Stimulated activated CD8-positive, alpha-beta memory T cell treated with anti-CD3 and anti-CD28 coated beads, Interleukin-2, amount 100 ng/mL, for 1 hour (primary cell): Measurements from ENCODE around the gene SSR1.

ENCODE experiments used
- DNase-seq, 2 donors: peaks; one replicate each; pipeline ENCODE4 v3.0.0-alpha.2; 2020; ENCODE audit warnings: low read depth in 2 of 2

The SSR1 gene

GRCh38 chr6:7239590-7239948, 73.4 kb downstream of the SSR1 start:
- no peak for DNase-seq

DNA sequence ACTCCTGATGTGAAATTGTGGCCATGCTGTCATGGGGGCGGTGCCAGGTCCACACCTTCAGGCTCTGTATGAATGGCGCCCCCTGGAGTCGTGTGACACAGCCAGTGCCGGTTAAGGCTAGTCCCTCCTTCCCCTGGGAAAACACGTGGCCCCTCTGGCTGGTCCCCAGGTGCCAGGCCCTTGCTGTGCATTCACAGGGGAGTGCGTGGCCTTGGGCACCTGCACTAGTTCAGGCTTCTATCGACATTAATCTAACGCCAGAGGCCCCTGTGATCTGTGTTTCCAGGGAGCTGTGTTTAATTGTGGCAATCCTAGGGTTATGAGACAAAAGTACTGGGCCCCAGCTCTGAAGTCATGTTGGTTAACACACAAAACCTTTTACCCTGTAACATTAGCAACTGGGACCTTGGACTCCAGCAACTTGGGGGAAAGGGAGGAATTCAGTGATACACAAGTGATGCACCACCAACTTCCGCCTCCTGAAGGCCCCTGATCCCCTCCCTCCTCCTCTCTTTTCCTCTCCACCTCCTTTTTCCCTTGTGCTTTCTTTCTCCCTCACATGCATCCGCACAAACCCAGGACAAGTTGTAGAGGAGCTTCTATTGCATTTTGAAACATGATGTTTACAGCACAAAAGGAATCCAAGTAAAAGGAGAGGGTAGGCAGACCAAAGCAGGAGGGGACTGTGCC, 74.0 kb downstream of the SSR1 start:
- peak; percentile 22 to 47 for DNase-seq

- no peak for DNase-seq
These were observed 74.5 kb downstream of the SSR1 start for GRCh38 chr6:7238526-7238899.

DNA sequence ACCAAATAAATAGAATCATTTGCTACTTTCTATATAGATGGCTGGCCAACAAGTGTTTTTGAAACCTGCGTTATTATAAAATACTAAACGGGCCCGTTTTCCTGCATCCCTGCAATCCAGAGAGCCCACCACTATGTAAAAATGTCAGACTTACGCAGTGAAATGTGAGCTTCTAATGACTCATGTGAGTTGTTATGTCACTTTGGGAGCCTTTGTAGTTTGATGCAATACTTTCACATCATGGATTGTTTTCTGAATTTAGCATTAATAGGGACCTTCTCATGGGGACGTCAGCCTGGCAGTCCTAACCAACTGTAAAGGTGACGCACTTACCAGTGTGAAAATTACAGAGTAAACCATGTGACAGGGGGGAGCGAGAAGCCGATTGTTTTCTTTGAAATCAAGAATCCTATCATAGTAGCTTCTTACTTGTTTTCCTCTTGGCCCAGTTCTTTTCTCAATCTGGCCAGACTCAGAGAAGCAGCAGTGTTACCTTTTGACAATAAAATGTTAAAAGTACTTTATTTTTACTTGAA, 75.3 kb downstream of the SSR1 start:
- DNase-seq = no peak

- DNase-seq = no peak
These were observed 76.4 kb downstream of the SSR1 start for GRCh38 chr6:7236306-7237209.

- no peak for DNase-seq
These were observed 77.2 kb downstream of the SSR1 start for GRCh38 chr6:7235712-7236305.

DNA sequence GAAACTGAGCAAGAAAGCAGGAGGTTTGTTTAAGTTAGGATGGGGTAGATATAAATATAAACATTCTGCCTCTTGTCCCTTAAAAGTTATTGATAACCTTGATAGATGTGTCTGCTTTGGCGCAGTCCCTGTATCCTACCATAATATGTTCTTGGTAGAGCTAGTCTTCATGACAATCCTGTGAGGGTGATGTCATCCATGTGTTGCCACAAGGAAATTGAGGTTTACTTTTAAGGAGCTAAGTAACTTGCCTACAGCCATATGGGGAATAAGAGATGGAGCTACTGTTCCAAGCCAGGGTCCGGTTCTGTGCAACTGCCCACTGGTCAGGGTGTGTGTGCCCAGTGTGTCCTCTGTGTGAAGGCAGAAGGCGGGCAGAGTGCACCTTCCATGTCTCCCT, 78.5 kb downstream of the SSR1 start:
- DNase-seq = no peak

DNA sequence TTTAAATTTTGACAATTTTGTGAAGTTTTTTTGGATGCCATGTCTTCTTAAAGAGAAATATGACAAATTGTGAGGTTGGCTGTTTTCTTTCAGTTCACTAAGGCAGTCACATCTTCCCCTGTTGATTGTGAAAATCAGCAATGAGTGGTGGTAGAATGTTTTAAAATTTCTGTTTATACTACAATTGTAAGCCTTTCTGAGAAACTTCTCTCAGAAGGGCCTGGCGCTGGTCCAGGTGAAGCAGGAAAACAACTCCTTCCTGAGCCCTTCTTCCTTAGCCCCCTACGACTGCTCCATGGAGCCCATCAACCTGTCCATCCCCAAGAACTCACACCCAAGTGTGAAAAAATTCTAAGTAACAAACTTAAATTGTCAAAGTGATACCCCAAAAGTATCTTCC, 80.6 kb downstream of the SSR1 start:
- DNase-seq = no peak

DNA sequence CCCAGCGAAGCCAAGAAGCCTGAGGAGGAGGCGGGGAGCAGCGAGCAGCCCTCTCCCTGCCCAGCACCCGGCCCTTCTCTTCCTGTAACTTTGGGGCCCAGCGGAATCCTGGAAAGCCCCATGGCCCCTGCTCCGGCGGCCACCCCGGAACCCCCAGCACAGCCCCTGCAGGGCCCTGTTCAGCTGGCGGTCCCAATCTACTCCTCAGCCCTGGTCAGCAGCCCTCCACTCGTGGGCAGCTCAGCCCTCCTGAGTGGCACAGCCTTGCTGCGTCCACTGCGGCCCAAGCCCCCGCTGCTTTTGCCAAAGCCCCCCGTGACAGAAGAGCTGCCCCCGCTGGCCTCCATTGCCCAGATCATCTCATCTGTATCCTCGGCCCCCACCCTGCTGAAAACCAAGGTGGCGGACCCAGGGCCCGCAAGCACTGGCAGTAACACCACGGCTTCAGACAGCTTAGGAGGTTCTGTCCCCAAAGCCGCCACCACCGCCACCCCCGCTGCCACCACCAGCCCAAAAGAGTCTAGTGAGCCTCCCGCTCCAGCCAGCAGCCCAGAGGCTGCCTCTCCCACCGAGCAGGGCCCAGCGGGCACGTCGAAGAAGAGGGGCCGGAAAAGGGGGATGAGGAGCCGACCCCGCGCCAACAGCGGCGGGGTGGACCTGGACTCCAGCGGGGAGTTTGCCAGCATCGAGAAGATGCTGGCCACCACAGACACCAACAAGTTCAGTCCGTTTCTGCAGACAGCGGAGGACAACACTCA, 81.9 kb downstream of the SSR1 start:
- DNase-seq = no peak

- no peak for DNase-seq
These were observed 82.7 kb downstream of the SSR1 start for GRCh38 chr6:7230327-7230691.

DNA sequence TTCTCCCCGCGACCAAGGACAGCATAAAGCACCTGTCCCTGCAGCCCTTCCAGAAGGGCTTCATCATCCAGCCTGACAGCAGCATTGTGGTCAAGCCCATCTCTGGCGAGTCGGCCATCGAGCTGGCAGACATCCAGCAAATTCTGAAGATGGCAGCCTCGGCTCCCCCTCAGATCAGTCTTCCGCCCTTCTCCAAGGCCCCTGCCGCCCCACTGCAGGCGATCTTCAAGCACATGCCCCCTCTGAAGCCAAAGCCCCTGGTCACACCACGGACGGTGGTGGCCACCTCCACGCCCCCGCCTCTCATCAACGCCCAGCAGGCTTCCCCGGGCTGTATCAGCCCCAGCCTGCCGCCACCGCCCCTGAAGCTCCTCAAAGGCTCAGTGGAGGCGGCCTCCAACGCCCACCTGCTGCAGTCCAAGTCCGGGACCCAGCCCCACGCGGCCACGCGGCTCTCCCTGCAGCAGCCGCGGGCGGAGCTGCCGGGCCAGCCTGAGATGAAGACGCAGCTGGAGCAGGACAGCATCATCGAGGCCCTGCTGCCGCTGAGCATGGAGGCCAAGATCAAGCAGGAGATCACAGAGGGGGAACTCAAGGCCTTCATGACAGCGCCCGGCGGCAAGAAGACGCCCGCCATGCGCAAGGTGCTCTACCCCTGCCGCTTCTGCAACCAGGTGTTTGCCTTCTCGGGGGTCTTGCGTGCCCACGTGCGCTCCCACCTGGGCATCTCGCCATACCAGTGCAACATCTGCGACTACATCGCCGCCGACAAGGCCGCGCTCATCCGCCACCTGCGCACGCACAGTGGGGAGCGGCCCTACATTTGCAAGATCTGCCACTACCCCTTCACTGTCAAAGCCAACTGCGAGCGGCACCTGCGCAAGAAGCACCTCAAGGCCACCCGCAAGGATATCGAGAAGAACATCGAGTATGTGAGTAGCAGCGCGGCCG, 83.3 kb downstream of the SSR1 start:
- no peak for DNase-seq

DNA sequence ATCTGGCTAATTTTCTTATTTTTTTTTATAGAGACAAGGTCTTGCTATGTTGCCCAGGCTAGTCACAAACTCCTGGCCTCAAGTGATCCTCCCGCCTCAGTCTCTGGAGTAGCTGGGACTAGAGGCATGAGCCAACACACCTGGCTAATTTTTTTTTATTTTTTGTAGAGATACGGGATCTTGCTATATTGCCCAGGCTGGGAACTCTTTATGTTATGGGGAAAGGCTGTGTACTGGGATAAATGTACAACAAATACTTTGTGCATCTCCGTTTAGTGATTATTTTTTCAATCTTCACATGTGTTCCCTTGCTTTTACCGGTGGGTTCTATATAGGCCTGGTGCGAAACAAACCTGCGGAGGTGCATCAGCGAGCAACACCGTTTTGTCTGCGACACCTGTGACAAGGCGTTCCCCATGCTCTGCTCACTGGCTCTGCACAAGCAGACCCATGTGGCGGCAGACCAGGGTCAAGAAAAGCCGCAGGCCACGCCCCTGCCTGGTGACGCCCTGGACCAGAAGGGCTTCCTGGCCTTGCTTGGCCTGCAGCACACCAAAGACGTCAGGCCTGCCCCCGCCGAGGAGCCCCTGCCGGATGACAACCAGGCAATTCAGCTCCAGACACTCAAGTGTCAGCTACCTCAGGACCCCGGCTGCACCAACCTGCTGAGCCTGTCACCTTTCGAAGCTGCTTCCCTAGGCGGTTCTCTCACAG, 84.2 kb downstream of the SSR1 start:
- no peak for DNase-seq

DNA sequence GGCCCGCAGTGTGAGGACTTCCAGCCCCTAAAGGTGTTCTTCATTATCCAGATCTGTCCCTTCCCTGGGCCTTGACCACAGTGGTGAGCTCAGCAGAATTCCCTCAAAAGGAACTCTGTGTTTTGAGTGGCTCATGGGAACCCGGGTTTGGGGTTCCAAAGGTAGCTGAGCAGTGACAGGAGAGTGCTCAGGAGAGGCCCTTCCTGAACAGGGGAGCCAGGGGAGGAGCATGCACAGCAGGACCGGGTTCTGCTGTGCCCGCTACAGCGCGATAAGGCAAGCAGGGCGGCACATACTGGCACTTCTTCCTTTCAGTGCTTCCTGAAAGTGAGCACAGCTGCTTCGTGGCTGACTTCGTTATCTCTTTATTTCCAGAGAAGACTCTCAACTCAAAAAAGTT, 88.3 kb downstream of the SSR1 start:
- no peak for DNase-seq

GRCh38 chr6:7222197-7222596, 90.8 kb downstream of the SSR1 start:
- DNase-seq = no peak

GRCh38 chr6:7219310-7219709, 93.7 kb downstream of the SSR1 start:
- no peak for DNase-seq

- no peak for DNase-seq
These were observed 94.5 kb downstream of the SSR1 start for GRCh38 chr6:7218406-7218988.
